ENCODE data around the gene ZNF74.
A peak's percentile ranks its signal among the peaks of the same experiment; 100 is the strongest.

Gene ZNF74

GRCh38 chr22:20438427-20438677 is 44.4 kb downstream of the ZNF74 start:
- no peak for DNase-seq (ENCODE audit: low read depth)
- H3K4me3 ChIP-seq (ENCODE audit: low read length), result peak overlapping the region; percentile 48
- no peak for TF ChIP-seq CTCF (conservative IDR thresholded peaks at IDR 0.05; ENCODE audit: low read depth, low read length)

GRCh38 chr22:20438678-20439492 is 44.9 kb downstream of the ZNF74 start:
- no peak for DNase-seq (ENCODE audit: low read depth)

GRCh38 chr22:20439556-20439927 is 45.6 kb downstream of the ZNF74 start:
- no peak for DNase-seq (ENCODE audit: low read depth)

More at GRCh38 chr22:20438678-20439492, 44.9 kb downstream of the ZNF74 start:
- H3K4me3 ChIP-seq (ENCODE audit: low read length), result no peak overlapping the region
- TF ChIP-seq CTCF (conservative IDR thresholded peaks at IDR 0.05; ENCODE audit: low read depth, low read length), result peak; percentile 20

GRCh38 chr22:20439928-20440575 is 46.1 kb downstream of the ZNF74 start:
- no peak for TF ChIP-seq CTCF (conservative IDR thresholded peaks at IDR 0.05; ENCODE audit: low read depth, low read length)
- DNase-seq (ENCODE audit: low read depth), result no peak
- H3K4me3 ChIP-seq (ENCODE audit: low read length), result no peak overlapping the region

More at GRCh38 chr22:20439556-20439927, 45.6 kb downstream of the ZNF74 start:
- H3K4me3 ChIP-seq (ENCODE audit: low read length), result no peak overlapping the region
- no peak for TF ChIP-seq CTCF (conservative IDR thresholded peaks at IDR 0.05; ENCODE audit: low read depth, low read length)

- no peak for TF ChIP-seq CTCF (conservative IDR thresholded peaks at IDR 0.05; ENCODE audit: low read depth, low read length)
- no peak for DNase-seq (ENCODE audit: low read depth)
- no peak overlapping the region for H3K4me3 ChIP-seq (ENCODE audit: low read length)
These were observed 47.0 kb downstream of the ZNF74 start for GRCh38 chr22:20440637-20441591.

- TF ChIP-seq CTCF (conservative IDR thresholded peaks at IDR 0.05; ENCODE audit: low read depth, low read length), result no peak
- DNase-seq (ENCODE audit: low read depth), result no peak
- H3K4me3 ChIP-seq (ENCODE audit: low read length), result no peak overlapping the region
These were observed 47.9 kb downstream of the ZNF74 start for GRCh38 chr22:20441631-20442484.
